Fibroblast of lung (primary cell): ENCODE data around the gene MPL. TPM values are rescaled to one million over a fixed set of nuclear protein-coding genes. Genes with fewer than 3 reads are reported as not detected.

Experiments
- DNase-seq, 2 donors: peaks; one replicate each; pipeline versions ENCODE4 v3.0.0 to v3.0.0-alpha.2; 2010; ENCODE audit warnings: low read depth in 2 of 2
- H2AFZ ChIP-seq: 2 replicates; pipeline ENCODE4 v1.5.1; 2012; ENCODE audit warnings: low read length, control low read depth, inconsistent platforms
- H3K27ac ChIP-seq: 2 replicates; pipeline ENCODE4 v1.5.1; 2011; ENCODE audit warnings: low read length, control low read depth; ENCODE audit not compliant: insufficient read depth
- H3K27me3 ChIP-seq: 2 replicates; pipeline ENCODE4 v1.5.1; 2011; ENCODE audit warnings: mild to moderate bottlenecking, low read length; ENCODE audit not compliant: control insufficient read depth, insufficient read depth
- H3K36me3 ChIP-seq: 2 replicates; pipeline ENCODE4 v1.5.1; 2011; ENCODE audit warnings: low read length; ENCODE audit not compliant: control insufficient read depth, insufficient read depth
- H3K4me1 ChIP-seq: 2 replicates; pipeline ENCODE4 v1.5.1; 2011; ENCODE audit warnings: low read length; ENCODE audit not compliant: control insufficient read depth, insufficient read depth; ENCODE audit errors: extremely low read depth
- H3K4me2 ChIP-seq: 2 replicates; pipeline ENCODE4 v1.5.1; 2011; ENCODE audit warnings: low read length, control low read depth; ENCODE audit not compliant: insufficient read depth; ENCODE audit errors: extremely low read depth
- H3K4me3 ChIP-seq, 4 experiments: fragments of 200-600 bp in 1 of 4; sonication (generic) in 1 of 4; replicated peaks in 1 of 4; 2 replicates each; pipeline ENCODE4 v1.5.1; 2011 to 2016; ENCODE audit warnings: low read length in 4 of 4, low read depth in 3 of 4, mild to moderate bottlenecking in 3 of 4, control low read depth in 2 of 4, inconsistent platforms in 1 of 4, mixed read lengths in 1 of 4; ENCODE audit not compliant: insufficient read depth in 1 of 4; ENCODE audit errors: control extremely low read depth in 1 of 4
- H3K79me2 ChIP-seq: 2 replicates; pipeline ENCODE4 v1.5.1; 2012; ENCODE audit warnings: mild to moderate bottlenecking, low read length, inconsistent platforms; ENCODE audit not compliant: control insufficient read depth, insufficient read depth
- H3K9ac ChIP-seq: 2 replicates; pipeline ENCODE4 v1.5.1; 2011; ENCODE audit warnings: mild to moderate bottlenecking, low read length, control low read depth; ENCODE audit not compliant: insufficient read depth
- H3K9me3 ChIP-seq: 2 replicates; pipeline ENCODE4 v1.5.1; 2012; ENCODE audit warnings: low read depth, low read length; ENCODE audit not compliant: control insufficient read depth, insufficient read depth
- H4K20me1 ChIP-seq: 2 replicates; pipeline ENCODE4 v1.5.1; 2011; ENCODE audit warnings: low read length; ENCODE audit not compliant: control insufficient read depth, insufficient read depth; ENCODE audit errors: extremely low read depth
- CTCF ChIP-seq, 2 donors: IDR thresholded peaks in 1 of 2; conservative IDR thresholded peaks in 1 of 2; 1 replicate in 1 of 2; 2 replicates in 1 of 2; pipeline ENCODE4 v1.5.1; 2011 to 2012; ENCODE audit warnings: low read length in 2 of 2, control low read depth in 1 of 2, inconsistent platforms in 1 of 2, low read depth in 1 of 2, mild to moderate bottlenecking in 1 of 2
- EZH2 ChIP-seq: IDR thresholded peaks from 2 replicates; pipeline ENCODE4 v1.5.1; 2012; ENCODE audit warnings: low read length, control low read depth, mild to moderate bottlenecking; ENCODE audit errors: missing control alignments
- polyA plus RNA-seq, 2 donors: library from polyadenylated mRNA; depleted of rRNA in 1 of 2; stranded (reverse) in 1 of 2; unstranded in 1 of 2; fragments of >200 nt; gene quantifications; 2 replicates each; pipeline ENCODE4 v1.2.1, GENCODE V29; 2011 to 2012; ENCODE audit warnings: missing spikeins in 1 of 2
- total RNA-seq: library from RNA; depleted of rRNA; stranded (reverse); fragments of >200 nt; gene quantifications from 2 replicates; pipeline ENCODE4 v1.2.1, GENCODE V29; 2014

The MPL gene
- total and polyA plus RNA-seq, 2 donors (not counting 1 experiment from before 2014, with no cell fraction given) = not detected

- no peak overlapping the region for H3K9ac ChIP-seq
Observed at GRCh38 chr1:43365678-43366077, 28.1 kb downstream of the MPL start.

GRCh38 chr1:43366179-43366578 lies 28.6 kb downstream of the MPL start:
- Histone ChIP-seq H3K27ac (no peak overlapping the region), H4K20me1 (no peaks in the 10 kb centered on the region), H3K27me3 (no peaks in the 10 kb centered on the region), H3K9me3 (no peaks in the 10 kb centered on the region), H3K4me2 (peak overlapping the region; percentile 97), H3K4me3 (peak overlapping the region; percentile 12 to 87 (median 53)), H3K9ac (no peak overlapping the region), H3K36me3 (peaks cover 23% of the 10 kb centered on the region), H3K4me1 (peaks cover 11% of the 10 kb centered on the region), H3K79me2 (peaks cover 54% of the 10 kb centered on the region), H2AFZ (no peak overlapping the region)
- no peak for TF ChIP-seq EZH2
- no peak for TF ChIP-seq CTCF (conservative IDR thresholded peaks at IDR 0.05 in 1 of 2, IDR thresholded peaks at IDR 0.05 in 1 of 2; ENCODE audit: low read depth in 1 of 2, low read length in 2 of 2)
- DNase-seq = no peak

More at GRCh38 chr1:43365678-43366077, 28.1 kb downstream of the MPL start:
- no peak for TF ChIP-seq CTCF (conservative IDR thresholded peaks at IDR 0.05 in 1 of 2, IDR thresholded peaks at IDR 0.05 in 1 of 2; ENCODE audit: low read depth in 1 of 2, low read length in 2 of 2)
- TF ChIP-seq EZH2 = no peak
- Histone ChIP-seq H4K20me1 (no peaks in the 10 kb centered on the region), H3K27me3 (no peaks in the 10 kb centered on the region), H3K36me3 (peaks cover 27% of the 10 kb centered on the region), H3K9me3 (no peaks in the 10 kb centered on the region), H3K27ac (no peak overlapping the region), H3K4me1 (peaks cover 11% of the 10 kb centered on the region), H3K4me3 (peak overlapping the region in 1 of 4 experiments; percentile 14), H2AFZ (no peak overlapping the region), H3K79me2 (peaks cover 59% of the 10 kb centered on the region), H3K4me2 (peak overlapping the region; percentile 97)
- no peak for DNase-seq

GRCh38 chr1:43366601-43367025 lies 29.0 kb downstream of the MPL start:
- DNase-seq = peak in 1 of 2 donors; percentile 31
- TF ChIP-seq EZH2 (no peak), CTCF (conservative IDR thresholded peaks at IDR 0.05 in 1 of 2, IDR thresholded peaks at IDR 0.05 in 1 of 2; ENCODE audit: low read depth in 1 of 2, low read length in 2 of 2) (no peak)
- no peaks in the 10 kb centered on the region for H3K9me3 ChIP-seq
- peaks cover 20% of the 10 kb centered on the region for H3K36me3 ChIP-seq
- peaks cover 50% of the 10 kb centered on the region for H3K79me2 ChIP-seq
- H3K9ac ChIP-seq = peak overlapping the region; percentile 87
- peak overlapping the region; percentile 85 to 96 (median 89) for H3K4me3 ChIP-seq
- H2AFZ ChIP-seq = no peak overlapping the region
- peaks cover 11% of the 10 kb centered on the region for H3K4me1 ChIP-seq
- peak overlapping the region; percentile 92 for H3K27ac ChIP-seq
- no peaks in the 10 kb centered on the region for H4K20me1 ChIP-seq
- H3K27me3 ChIP-seq = no peaks in the 10 kb centered on the region
- H3K4me2 ChIP-seq = peak overlapping the region; percentile 97
